ENCODE results near the gene DAG1. TPM values are rescaled to one million over a fixed set of nuclear protein-coding genes. Genes with fewer than 3 reads are reported as not detected.
A peak's percentile ranks its signal among the peaks of the same experiment; 100 is the strongest.

DAG1 gene
- total and polyA plus RNA-seq, 2 experiments from 2014 or later: 29.9 to 152 TPM

GRCh38 chr3:49421890-49422378 lies 48.1 kb upstream of the DAG1 start:
- H3K4me2 ChIP-seq: peak overlapping the region; percentile 87
- H3K27me3 ChIP-seq (ENCODE audit: insufficient read depth): no peaks in the 10 kb centered on the region
- Mint-ChIP-seq H3K4me1 (peaks cover 19% of the 10 kb centered on the region), H3K27me3 (ENCODE audit: insufficient read depth, low read depth, poor library complexity) (peaks cover 17% of the 10 kb centered on the region), H3K9me3 (no peaks in the 10 kb centered on the region), H3K27ac (peak overlapping the region; percentile 97), H3K36me3 (ENCODE audit: low read depth) (peaks cover 11% of the 10 kb centered on the region), H3K4me3 (peak overlapping the region; percentile 97)
- no peaks in the 10 kb centered on the region for H4K20me1 ChIP-seq (replicated peaks; ENCODE audit: insufficient read depth)
- H3K4me1 ChIP-seq (ENCODE audit: insufficient read depth): peaks cover 5% of the 10 kb centered on the region; the same call in 1 of the 2 replicates
- H3K36me3 ChIP-seq (ENCODE audit: insufficient read depth): no peaks in the 10 kb centered on the region
- H3F3A ChIP-seq (replicated peaks; ENCODE audit: low read depth): peaks cover 8% of the 10 kb centered on the region
- no peaks in the 10 kb centered on the region for H3K9me2 ChIP-seq (ENCODE audit: insufficient read depth)
- DNase-seq (ENCODE audit: low spot score): no peak
- peak overlapping the region; percentile 74 for H2AFZ ChIP-seq
- H3K27ac ChIP-seq (ENCODE audit: low read depth): peak overlapping the region; percentile 89; the same call in 1 of the 2 replicates
- H3K4me3 ChIP-seq: peak overlapping the region; percentile 69
- TF ChIP-seq ZNF114 (CRISPR knock-in tag; IDR thresholded peaks at IDR 0.05): no peak
- TF ChIP-seq POLR2AphosphoS5 (IDR thresholded peaks at IDR 0.05; ENCODE audit: low read depth): no peak
- no peak for TF ChIP-seq ZNF331 (CRISPR knock-in tag; IDR thresholded peaks at IDR 0.05; ENCODE audit: low read depth)
- TF ChIP-seq CREB1 (CRISPR knock-in tag; IDR thresholded peaks at IDR 0.05; ENCODE audit: low read depth): no peak
- TF ChIP-seq JUNB (IDR thresholded peaks at IDR 0.05; ENCODE audit: unreplicated experiment): no peak
- no peak for TF ChIP-seq ZNF462 (CRISPR knock-in tag; IDR thresholded peaks at IDR 0.05)
- TF ChIP-seq EZH2 (IDR thresholded peaks at IDR 0.05; ENCODE audit: low read depth, unreplicated experiment): no peak
- TF ChIP-seq CTCF (conservative IDR thresholded peaks at IDR 0.05; ENCODE audit: low read depth in 2 of 2): no peak; a peak in 1 of 4 replicates
- TF ChIP-seq NANOG (IDR thresholded peaks at IDR 0.05; ENCODE audit: borderline replicate concordance): no peak
- TF ChIP-seq STAT1 (IDR thresholded peaks at IDR 0.05; ENCODE audit: unreplicated experiment): no peak
- TF ChIP-seq REST (IDR thresholded peaks at IDR 0.05; ENCODE audit: unreplicated experiment): no peak
- TF ChIP-seq ETS1 (IDR thresholded peaks at IDR 0.05): no peak
- no peak for TF ChIP-seq EZH2phosphoT487 (IDR thresholded peaks at IDR 0.05; ENCODE audit: unreplicated experiment)
- ATAC-seq: peak; percentile 40
- peaks cover 6% of the 10 kb centered on the region; the same call in 1 of the 2 replicates for H3K79me2 ChIP-seq (replicated peaks; ENCODE audit: insufficient read depth)
